HG03108 (cell line): ENCODE data around the gene TRIM54.
"Not testable (repeated sequence)": the region's sequence is repeated elsewhere in the genome, so short reads cannot be mapped to it uniquely, and the experiment has no call there.

Source experiments
- ATAC-seq: cut with Tn5 transposase; IDR thresholded peaks from one replicate; pipeline ENCODE4 v1.9.1; 2021; ENCODE audit warnings: moderate library complexity; ENCODE audit not compliant: unreplicated experiment

TRIM54 gene

DNA sequence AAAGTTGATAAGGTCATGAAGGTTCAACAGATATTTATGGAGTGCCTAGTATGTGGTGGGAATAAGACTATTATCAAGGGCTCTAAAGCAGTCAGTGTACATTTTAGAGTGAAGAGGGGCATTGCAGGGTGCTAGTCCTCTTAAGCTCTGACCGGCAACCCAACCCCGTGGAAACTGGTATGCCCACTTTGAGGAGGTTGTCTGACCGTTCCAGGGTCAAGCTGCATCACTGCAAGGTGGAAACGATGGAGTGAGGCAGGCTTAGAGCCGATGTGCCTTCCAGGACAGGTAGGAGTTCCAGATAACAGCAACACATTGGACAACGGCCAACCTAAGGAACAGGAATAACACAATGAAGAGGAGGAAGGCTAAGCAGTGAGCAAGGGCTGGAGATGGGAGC, 27.4 kb downstream of the TRIM54 start:
- no peak for ATAC-seq

DNA sequence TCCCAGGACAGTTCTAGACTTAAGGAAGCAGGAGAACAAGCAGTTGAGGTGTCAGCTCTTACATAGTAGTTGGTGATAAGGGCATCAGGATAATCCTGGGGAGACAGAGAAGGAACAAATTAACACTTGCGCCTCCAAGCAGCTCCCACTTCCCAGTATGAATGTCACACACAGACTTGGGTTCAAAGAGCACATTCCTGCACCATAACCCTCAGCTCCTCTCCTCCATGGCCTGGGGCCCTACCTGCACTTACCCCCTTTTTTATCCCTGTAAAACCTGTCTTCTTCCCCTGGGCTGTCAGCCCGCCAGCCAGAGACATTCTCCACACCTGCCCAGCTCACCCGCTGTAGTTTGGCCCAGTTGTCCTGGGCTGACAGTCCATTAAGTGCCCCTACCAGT, 29.9 kb downstream of the TRIM54 start:
- no peak for ATAC-seq

DNA sequence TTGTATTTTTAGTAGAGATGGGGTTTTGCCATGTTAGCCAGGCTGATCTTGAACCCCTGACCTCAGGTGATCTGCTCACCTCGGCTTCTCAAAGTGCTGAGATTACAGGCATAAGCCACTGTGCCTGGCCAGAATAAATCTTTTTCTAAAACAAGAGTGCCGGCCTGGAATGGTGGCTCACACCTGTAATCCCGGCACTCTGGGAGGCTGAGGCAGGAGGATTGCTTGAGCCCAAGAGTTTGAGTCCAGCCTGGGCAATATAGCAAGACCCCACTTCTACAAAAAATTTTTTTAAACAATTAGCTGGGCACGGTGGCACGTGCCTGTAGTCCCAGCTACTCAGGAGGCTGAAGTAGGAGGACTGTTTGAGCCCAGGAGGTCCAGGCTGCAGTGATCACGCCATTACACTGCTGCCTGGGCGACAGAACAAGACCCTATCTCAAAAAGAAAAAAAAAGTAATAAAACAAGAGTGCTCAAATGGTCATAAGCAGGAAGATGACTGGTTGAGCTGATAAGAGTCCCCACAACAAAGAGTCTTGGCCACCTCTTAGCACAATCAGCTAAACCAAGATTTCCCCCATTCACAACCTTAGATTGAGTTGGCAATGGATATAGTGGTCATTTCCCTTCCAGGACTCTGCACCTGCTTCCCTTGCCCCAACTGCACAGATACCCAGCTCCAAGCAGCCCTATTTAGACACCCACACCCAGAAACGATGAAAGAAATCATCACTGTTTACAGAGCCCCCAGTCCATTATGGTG, 31.8 kb downstream of the TRIM54 start:
- no peak for ATAC-seq

DNA sequence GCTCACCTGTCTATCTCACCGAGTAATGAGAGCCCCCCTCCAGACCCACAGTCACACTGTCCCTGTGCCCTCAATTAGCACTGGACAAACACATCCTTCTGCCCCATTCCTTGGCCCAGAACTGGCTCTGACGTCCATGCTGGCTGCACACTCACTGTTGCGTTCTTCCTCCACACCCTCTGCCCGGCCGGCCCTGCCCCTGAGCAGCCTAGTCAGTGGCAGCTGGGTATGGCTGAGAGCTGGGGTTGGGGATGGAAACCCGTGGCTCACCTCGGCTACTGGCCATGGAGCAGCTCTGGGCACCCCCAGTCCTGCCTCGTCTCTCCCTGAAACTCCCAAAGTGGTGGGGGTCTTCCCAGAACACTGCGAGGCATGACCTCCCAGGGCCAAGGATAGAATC, 32.5 kb downstream of the TRIM54 start:
- ATAC-seq: no peak

DNA sequence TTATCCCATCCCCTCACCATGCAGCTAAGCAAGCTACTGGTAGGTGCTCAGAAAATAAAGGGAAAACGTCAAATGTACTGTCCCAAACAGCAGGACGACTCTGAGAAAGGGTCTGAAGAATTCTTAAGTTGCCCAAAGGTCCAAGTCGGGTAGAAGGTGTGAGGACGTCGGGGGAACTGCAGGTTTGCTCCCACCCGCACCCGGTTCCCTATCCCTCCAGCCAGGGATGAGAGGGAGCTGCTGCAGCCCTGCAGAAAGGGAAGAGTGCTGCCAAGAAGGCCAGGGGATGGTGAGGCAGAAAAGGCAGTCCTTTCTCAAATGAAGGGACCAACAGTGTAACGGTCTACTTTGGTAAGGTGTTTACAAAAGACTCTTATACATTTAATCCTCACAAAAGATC, 32.9 kb downstream of the TRIM54 start:
- ATAC-seq: no peak

DNA sequence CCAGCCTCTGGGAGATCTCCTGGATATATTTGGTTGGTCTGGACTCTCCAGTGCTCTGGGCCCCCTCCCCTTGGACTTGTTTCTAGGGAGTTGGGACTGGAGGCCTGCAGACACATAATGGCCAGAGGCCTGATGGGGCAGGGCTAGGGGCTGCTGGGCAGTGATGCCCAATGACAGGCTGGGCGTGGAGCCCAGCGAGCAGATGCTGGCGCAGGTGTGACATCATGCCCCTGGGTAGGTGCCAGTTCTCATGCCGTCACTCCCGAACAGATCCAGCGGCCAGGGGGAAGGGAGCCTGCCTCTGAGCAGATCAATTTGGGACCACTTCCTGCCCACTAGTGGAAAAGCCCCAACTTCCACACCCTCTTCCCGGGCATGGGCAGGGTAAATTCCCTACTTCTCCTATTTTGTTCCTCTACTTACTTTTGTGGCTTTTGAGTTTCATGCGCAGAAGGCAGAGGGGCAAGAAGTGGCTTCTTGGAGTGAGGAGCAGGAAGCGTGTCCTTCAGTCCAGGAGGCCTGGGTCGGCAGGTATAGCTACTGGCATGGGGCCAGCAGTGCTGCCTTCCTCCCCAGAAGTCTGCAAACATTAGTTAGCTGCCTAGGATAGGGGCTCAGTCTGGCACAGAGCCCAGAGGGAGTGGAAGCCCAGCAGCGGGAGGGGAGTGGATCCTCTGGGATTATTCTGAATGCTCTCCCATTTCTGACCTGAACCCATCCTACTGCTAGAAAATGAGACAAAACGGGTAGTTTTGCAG, 34.6 kb downstream of the TRIM54 start:
- no peak for ATAC-seq

DNA sequence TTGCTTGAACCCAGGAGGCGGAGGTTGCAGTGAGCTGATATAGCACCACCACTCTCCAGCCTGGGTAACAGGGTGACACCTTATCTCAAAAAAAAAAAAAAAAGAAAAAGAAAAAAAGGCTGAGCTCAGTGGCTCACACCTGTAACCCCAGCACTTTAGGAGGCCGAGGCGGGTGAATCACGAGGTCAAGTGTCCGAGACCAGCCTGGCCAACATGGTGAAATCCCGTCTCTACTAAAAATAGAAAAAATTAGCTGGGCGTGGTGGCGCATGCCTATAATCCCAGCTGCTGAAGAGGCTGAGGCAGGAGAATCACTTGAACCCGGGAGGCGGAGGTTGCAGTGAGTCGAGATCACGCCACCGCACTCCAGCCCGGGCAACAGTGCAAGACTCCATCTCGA, 37.6 kb downstream of the TRIM54 start:
- not testable (repeated sequence) for ATAC-seq

DNA sequence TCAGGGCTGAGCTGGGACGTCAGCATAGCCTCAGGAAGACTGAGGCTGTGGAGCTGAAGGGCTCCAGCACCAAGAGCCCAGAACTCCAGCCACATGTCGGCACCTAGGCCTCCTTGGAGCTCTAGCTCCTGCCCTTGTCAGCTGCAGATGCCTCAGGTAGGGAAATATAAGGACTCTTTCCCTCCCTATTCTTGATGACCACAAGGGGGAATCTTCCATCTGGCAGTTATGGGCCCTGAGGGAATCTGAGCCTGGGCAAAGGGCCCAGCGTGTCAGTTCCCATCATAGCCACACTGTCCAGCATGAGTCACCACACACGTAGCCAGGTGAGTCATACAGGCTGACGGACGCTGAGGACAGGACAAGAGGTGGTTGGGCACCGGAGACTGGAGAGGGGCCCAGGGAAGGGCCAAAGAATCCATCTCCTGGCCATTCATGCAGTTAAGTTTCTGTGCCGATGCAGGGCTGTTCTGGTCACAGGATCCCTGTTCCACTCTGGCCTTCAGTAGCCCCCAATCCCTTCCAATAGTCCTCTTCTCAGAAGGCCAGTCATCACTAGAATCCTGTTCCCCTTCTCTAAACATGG, 38.8 kb downstream of the TRIM54 start:
- no peak for ATAC-seq

DNA sequence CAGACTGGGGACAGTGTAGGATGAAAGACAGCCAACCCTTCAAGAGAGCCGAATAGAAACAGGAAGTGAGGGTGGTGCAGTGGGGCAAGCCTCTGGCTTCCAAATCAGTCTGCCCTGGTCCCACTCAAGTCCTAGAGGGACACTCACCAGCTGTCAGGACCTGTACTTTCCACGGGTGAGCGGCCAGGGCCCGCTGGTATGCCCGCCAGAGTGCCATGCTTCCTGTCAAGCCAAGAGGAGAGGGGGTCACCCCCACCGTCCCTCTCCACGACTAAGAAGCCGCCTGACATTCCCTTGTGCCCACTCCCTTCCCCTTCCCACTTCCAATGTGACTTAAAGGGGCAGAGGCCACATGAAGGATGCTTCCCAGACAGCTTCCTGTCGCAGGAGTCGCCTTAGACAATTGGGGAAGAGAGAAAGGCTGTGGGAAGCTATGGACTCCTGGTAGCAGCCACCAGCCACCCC, 40.1 kb downstream of the TRIM54 start:
- peak; percentile 23 for ATAC-seq

DNA sequence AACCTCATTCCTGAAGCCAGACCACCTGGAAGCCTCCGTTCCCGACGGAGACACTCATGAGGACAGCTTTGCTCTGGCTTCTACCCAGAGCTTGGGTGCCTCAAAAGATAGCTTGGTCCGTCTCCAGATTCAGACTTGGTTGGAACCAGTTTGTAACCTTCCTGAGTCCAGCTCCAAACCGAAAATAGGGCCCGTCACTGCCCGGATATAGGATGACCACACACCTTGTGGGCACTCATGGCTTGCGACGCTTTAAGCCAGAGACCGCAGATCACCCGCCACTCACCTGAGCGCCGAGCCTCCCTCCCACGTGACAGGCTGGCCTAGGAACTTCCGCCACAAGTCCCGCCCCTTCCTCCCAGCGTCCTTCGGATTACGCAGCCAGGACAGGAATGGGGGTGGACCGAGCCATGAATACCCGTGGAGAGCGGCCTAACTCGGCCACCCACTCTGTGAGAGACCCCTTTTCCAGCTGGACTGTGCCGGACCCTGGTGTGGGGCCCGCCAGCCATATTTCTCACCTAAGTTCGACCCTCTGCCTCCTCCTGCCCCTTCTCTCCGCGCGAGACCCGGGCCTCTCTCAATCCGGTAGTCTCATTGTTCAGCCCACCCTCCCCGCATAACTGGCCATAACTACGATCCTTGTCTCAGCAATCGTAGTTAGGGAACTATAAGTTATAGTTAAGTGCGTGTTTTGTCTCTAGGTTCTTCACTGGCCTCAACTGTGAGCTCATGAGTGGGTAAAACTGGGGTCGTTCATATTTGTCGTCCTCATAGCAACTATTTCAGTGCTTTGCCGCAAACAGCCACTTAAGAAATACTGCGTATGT, 40.8 kb downstream of the TRIM54 start, which contains the start of gene MPV17:
Gene MPV17 (minus strand): TSS at position 332 of the 830 bp plus-strand sequence. CDS start 580 bp downstream, outside the sequence.
- peak; percentile 93 for ATAC-seq

DNA sequence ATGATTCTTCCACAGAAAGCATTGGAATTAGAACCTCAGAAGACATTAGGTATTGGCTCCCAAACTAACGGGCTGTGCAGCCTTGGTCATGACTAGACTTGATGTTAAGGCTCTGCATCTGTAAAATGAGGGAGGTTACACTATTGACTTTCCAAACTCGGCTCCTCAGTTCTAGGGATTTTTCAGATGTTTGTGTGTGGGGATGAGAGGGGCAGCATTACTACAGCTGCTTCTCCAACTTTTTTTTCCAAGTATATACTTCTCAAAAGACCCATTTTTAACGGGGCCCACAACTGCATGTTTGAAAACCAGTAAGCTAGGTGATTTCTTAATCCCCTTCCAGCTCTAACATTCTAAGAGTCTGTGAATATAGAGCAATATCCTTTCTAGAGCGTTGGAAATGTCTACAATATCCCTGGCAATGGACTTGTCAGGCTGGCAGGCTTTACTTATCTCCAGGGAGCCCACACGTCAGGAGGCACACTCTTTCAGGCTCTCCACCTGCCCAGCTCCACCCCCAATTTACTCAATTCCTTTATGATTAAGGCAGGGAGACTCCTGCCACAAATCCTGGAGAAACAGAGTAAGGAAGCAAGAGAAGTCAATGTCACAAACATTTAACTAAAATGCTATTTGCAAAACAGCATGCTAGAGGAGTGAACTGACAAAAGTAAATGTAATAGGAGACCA, 41.5 kb downstream of the TRIM54 start:
- no peak for ATAC-seq

DNA sequence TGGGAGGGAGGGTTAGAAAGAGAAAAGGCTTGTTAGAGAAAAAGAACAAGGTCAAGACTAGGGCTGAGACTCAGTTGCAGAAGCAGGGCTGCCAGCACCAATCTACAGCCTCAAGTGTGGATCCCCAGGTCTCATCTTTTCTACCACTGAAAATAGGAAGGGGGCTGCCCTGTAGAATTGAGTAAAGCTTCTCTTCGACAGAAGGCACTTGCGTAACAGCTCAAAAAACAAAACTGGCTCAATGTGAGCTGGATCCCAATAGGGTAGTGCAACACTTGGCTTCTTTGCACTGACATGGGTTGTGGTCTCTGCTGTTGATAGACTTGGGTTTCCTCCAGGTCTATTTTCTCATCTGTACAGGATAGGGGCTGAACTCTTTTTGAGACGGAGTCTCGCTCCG, 42.5 kb downstream of the TRIM54 start:
- ATAC-seq: no peak

DNA sequence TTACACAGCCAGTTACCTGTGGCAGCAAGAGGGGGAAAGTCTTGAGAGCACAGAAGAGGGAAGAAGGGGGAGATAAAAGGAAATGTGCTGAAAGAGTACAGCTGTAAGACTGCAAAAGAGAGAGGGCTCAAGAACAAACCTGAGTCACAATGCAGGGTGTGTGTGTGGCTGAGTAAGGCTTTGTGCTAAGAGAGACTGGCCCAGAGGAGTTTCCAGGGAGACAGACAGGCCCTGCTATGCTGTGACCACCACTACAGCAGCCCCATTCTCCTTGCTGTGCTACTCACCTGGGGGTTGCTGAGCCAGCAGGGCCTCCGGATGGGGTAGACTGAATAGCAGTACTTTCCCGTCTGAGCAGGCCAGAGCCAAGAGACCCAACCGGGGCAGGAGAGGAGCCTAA, 53.1 kb downstream of the TRIM54 start:
- no peak for ATAC-seq

DNA sequence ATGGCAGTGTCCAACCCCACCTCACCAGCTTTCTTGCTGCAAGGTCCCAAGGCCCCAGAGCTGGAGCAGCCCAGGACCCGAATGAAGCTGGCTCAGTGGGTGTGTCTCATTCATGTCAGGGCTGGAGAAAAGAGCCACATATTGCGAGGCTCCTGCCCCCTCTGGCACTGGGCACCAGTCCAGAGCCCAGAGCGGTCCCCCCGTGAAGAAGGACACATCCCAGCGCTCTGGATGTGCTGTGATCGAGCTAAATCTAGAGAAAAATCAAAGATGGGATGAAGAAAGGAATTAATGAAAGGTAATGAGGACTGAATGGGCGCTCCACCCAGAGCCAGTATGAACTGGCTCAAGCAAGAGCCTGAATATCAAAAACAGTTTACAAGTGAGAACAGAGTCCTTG, 53.9 kb downstream of the TRIM54 start:
- ATAC-seq: no peak

DNA sequence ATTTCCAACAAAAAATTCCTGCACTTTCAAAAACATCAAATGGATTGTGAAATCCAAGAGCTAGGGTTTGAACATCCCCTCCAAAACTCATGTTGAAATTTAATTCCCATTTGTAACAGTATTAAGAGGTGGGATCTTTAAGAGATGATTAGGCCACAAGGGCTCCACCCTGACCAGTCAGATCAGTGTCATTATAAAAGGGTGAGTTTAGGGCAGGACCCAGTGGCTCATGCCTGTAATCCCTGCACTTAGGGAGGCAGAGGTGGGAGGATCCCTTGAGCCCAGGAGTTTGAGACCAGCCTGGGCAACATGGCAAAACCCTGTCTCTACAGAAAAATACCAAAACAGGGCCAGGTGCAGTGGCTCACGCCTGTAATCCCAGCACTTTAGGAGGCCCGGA, 65.4 kb downstream of the TRIM54 start:
- no peak for ATAC-seq

DNA sequence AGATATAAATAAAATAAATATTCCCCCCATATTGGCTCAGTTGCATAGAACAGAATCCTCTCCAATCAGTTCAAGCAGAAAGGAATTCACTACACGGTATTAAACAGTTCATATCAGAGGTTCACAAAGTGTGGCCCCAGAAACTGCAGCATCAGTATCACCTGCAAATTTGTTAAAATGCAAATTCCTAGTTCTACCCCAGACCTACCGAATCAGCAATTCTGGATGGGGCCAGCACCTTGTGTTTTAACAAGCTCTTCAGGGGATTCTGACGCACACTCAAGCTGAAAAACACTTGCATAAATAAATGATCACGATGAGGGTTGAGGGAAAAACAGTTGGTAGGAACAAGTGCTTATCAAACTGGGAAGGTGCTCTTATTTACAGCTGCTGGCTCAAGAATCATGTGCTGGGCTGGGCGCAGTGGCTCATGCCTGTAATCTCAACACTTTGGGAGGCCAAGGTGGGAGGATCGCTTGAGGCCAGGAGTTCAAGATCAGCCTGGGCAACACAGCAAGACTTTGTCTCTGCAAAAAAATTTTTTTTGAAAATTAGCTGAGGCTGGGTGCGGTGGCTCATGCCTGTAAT, 68.0 kb downstream of the TRIM54 start:
- no peak for ATAC-seq

DNA sequence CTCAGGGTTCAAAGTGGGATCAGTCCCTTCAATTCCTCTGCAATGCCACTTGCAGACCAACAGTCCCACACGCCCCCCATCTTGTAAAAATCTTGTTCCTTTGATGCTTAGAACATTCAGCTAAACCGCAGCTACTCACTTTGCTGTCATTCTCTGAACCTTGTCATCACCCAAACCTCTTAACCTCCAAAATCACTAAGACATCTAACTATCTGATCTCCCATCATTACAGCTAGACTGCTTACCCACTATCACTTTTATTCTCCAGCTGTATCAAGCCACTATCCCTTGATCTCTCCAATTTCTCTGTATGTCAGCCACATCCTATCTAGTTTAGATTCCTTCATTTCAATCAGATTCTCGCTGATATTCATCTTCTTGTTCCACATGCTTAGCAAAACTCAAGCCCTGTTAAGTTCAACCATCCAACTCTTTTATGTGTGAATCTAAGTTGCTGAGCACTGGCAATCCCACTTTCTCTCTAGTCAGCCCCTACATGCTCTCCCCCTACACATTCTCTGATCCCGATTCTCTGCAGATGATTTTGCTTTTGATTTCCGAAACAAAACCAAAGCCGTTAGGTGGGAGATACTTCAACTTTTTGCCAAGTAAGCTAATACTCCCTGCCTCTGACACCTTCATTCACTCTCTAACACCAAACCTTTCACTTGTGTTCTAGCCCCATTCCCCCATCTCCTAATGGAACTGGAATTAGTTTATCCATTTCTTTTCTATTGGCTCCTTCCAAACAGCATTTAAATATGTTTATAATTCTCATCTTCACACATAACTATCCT, 69.8 kb downstream of the TRIM54 start:
- no peak for ATAC-seq

DNA sequence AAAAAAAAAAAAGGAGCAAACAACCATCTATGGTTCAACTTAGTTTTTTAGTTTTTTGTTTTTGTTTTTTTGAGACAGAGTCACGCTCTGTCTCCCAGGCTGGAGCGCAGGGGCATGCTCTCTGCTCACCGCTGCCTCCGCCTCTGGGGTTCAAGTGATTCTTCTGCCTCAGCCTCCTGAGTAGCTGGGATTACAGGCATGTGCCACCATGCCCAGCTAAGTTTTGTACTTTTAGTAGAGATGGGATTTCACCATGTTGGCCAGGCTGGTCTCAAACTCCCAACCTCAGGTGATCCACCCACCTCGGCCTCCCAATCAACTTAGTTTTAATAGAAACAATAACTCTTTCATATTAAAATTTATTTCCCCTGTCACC, 71.1 kb downstream of the TRIM54 start:
- not testable (repeated sequence) for ATAC-seq
